ENCODE data around the gene RAET1E.
"Not testable (repeated sequence)": the region's sequence is repeated elsewhere in the genome, so short reads cannot be mapped to it uniquely, and the experiment has no call there.

RAET1E gene

GRCh38 chr6:149861603-149862423, 36.1 kb downstream of the RAET1E start:
- no peak for DNase-seq (ENCODE audit: low spot score)

- no peak for DNase-seq (ENCODE audit: low spot score)
These were observed 36.9 kb downstream of the RAET1E start for GRCh38 chr6:149860834-149861602.

GRCh38 chr6:149860513-149860833, 37.4 kb downstream of the RAET1E start:
- DNase-seq (ENCODE audit: low spot score), result no peak

DNA sequence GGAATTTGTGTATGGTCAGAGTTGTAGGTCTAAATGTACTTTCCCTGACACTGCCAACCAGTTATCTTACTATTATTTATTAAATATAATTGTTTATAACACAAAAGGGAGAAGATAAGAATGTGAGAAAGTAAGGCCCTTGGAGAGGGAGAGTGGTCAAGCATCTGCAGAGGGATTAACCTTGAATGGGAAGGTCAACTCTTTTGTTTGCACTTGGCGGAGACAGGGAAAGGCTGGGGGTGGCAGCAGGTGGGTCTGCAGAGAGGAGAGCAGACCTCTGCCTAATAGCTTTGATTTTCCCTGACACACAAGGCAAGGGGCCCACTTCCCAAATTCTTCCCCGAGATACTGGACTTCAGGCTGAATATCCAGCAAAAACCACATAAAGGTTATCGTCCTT, 38.0 kb downstream of the RAET1E start:
- DNase-seq (ENCODE audit: low spot score), result no peak

DNA sequence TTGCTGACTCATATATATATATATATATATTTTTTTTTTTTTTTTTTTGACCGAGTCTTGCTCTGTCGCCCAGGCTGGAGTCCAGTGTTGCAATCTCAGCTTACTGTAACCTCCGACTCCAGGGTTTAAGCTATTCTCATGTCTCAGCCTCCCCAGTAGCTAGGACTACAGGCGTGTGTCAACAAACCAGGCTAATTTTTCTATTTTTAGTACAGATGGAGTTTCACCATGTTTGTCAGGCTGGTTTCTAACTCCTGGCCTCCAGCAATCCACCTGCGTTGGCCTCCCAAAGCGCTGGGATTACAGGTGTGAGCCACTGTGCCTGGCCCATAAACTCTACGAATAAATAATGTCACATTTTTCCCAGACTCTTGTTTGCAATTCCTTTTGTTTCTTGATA, 38.5 kb downstream of the RAET1E start:
- DNase-seq (ENCODE audit: low spot score), result no peak

DNA sequence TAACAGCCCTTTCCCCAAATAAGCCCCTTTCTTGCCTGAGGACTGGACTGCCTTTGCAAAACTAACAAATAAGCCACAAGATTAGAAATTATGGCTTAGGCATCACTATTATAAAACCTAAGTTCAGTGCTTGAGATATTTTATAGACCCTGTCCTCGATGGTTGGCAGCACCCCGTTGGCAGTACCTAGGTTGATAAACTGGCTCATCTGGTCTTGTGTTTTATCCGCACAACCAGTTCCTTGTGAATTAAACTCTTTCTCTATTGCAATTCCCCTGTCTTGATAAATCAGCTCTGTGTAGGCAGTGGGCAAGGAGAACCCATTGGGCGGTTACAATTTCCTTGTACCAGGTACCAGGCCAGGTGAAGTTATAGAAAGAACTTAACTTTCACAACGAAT, 40.4 kb downstream of the RAET1E start:
- no peak for DNase-seq (ENCODE audit: low spot score)

- DNase-seq (ENCODE audit: low spot score), result no peak
These were observed 41.5 kb downstream of the RAET1E start for GRCh38 chr6:149856256-149856994.

- no peak for DNase-seq (ENCODE audit: low spot score)
These were observed 42.2 kb downstream of the RAET1E start for GRCh38 chr6:149855741-149856140.

GRCh38 chr6:149855040-149855654, 42.8 kb downstream of the RAET1E start:
- no peak for DNase-seq (ENCODE audit: low spot score)

DNA sequence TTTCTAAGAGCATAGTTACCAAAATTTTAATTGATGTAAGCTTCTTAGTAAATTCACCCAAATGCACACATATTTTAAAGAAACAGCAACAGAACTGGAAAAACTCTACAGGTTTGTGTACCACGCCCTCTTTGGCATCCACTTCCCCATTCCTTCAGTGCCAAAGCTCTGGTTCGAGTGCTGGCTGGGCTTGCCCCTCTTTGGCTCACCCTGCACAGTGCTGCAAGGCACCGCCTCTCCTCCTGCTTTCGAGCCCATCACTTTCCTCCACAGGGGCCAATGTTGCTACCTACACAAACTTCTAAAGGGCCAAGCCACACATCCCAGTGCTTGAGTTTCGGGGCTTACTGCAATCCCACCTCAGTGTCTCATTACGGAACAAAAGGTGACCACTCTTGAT, 43.4 kb downstream of the RAET1E start:
- no peak for DNase-seq (ENCODE audit: low spot score)

- DNase-seq (ENCODE audit: low spot score), result not testable (repeated sequence)
These were observed 43.9 kb downstream of the RAET1E start for GRCh38 chr6:149854017-149854416.

- peak; percentile 20 for DNase-seq (ENCODE audit: low spot score)
These were observed 45.0 kb downstream of the RAET1E start for GRCh38 chr6:149852881-149853280.

DNA sequence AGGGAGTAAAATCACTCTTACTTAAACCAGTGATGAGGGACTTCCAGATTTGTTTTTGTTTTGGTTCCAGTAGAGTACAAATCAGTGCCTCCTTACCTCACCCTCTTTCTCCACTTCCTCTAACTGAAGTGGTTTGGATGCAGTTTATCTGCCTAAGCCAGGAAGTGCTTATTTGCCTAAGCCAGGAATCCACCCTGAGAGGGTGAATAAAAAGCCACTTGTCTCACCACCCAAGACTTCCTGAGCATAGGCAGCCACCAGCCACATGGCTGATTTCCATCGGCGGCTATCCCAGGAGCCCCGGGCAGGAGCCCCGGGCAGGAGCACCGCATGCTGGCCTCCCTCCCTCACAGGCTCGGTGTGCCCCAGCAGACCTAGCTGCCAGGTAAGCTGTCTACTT, 45.7 kb downstream of the RAET1E start:
- no peak for DNase-seq (ENCODE audit: low spot score)

GRCh38 chr6:149851461-149852110, 46.3 kb downstream of the RAET1E start:
- DNase-seq (ENCODE audit: low spot score), result no peak

- not testable (repeated sequence) for DNase-seq (ENCODE audit: low spot score)
These were observed 49.6 kb downstream of the RAET1E start for GRCh38 chr6:149848343-149848742.
